Activated CD8-positive, alpha-beta memory T cell treated with anti-CD3 and anti-CD28 coated beads for 24 hours (primary cell): ENCODE results near the gene ARHGAP10.
"Not testable (repeated sequence)": the region's sequence is repeated elsewhere in the genome, so short reads cannot be mapped to it uniquely, and the experiment has no call there.

Source experiments
- DNase-seq: peaks from one replicate; pipeline ENCODE4 v3.0.0-alpha.2; 2020

Gene ARHGAP10

DNA sequence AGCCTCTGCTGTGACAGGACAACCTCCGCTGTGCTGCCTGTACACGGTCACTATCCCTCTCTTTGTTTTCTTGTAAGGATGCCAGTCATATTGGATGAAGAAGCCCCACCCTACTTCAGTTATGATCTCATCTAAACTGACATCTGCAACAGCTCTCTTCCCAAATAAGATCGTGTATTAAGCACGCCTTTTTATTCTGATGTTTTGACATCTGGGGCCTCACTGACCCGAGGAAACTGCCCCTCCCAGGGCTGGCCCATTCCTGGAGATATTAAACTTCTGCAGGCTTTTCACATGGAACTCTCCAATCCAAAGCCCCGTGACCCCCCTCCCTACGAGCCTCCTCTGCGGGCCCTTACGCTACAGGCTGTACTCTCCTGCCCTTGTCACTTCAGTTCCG, 232.0 kb downstream of the ARHGAP10 start:
- DNase-seq = no peak

GRCh38 chr4:147964266-147964880, 232.5 kb downstream of the ARHGAP10 start:
- DNase-seq = no peak

DNA sequence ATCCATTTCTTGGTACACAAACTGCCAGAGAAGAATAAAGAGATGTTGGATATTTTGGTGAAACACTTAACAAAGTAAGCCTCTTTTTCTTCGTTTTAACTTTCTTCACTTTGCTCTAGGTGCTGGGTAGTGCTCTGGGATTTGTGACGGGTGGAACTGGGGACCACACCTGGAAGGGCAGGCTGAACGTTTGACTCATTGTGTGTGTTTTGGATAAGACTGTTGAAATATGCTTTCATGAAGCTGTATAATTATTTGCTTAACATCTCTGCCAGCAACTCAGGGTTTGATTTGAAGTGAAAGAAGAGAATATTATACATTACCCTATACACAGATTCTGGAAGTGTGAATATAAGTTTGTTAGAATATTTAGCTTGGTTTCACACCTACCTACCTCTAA, 233.2 kb downstream of the ARHGAP10 start:
- DNase-seq = no peak

GRCh38 chr4:147965873-147966272, 234.0 kb downstream of the ARHGAP10 start:
- no peak for DNase-seq

DNA sequence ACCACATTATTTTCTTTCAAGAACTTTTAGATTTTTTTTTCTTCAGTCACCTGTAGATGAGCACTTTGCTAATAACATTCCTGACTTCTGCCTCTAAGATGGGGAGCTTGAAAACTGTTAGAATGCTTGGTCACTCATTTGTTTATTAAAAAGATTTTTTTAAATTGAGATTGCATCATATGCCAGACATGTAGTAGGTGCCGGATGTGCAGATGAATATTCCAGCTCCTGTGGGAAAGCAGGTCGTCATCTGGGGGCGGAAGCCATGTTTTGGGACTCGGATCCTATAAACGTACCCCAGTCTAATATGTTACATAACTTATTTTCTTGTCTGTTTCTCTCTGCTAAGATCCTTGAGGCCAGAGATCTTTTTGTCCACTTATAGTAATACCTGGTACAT, 236.8 kb downstream of the ARHGAP10 start:
- DNase-seq = no peak

DNA sequence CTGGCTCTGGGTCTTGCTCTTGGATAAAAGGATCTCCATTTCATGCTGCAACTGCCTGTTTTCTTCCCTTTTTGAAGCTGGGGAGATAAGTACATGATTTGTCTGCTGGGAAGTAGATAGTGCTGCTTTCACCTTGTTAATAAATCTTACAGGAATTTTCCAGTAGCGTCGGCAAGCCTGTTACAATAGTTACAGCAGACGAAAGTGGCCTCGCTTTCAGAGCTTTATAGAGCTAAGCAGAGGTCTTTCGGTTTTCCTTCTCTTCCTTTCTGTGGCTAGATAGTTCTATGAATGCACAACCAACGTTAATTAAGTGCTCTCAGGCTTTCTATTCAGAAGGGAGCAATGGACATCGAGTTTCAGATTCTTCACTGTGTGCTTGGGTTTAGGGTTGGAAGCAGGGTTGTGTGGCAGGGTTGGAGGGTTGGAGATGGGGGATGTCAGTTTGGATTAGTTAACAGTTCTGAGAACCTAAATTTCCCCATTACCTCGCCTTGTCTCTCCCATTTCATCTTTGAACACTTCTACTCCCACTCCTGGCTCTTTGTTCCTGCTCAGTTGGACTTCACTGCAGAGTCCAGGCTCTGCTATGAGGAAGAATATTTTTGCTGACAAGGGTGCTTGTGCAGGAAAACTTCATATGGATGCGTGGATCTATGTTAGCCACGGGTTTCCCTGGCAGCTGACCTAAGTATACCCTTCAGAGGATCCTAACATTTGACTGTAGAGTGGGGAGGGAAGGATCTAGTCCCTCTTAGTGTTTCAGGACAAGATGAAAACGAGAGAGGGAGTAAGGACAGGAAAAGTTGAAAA, 237.9 kb downstream of the ARHGAP10 start:
- no peak for DNase-seq

DNA sequence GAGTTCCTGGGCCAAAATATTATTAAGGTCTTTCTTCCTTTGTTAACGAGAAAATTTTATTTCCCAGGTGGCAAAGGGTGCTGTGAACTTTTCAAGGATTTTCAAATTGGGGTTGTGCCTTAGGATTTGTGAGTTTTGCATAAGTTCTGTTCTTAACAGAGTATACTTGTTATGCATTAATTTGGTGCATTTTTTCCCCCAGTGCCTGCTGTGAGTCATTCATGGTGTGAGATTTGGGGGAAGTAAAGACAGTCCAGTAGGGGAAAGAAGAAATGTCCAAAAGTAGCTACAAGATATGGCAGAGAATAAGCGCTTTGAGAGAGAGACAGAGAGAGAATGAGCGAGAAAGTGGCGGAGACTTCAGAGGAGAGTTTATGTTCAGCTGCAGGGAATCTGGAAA, 239.2 kb downstream of the ARHGAP10 start:
- no peak for DNase-seq

DNA sequence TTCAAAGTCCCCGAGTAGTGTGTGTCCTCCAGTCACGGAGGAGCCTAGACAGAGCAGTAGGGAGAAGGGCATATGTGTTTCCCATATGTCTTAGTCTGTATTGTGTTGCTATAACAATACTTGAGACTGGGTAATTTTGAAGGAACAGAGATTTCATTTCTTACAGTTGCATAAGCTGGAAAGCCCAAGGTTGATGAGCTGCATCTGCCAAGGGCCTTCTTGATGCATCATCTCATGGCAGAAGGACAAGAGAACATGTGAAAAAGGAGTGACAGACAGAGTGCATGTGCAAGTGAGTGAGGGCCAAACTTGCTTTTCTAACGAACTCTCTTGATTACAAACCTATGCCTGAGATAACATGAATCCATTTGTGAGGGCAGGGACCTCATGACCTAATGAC, 243.4 kb downstream of the ARHGAP10 start:
- DNase-seq = no peak

DNA sequence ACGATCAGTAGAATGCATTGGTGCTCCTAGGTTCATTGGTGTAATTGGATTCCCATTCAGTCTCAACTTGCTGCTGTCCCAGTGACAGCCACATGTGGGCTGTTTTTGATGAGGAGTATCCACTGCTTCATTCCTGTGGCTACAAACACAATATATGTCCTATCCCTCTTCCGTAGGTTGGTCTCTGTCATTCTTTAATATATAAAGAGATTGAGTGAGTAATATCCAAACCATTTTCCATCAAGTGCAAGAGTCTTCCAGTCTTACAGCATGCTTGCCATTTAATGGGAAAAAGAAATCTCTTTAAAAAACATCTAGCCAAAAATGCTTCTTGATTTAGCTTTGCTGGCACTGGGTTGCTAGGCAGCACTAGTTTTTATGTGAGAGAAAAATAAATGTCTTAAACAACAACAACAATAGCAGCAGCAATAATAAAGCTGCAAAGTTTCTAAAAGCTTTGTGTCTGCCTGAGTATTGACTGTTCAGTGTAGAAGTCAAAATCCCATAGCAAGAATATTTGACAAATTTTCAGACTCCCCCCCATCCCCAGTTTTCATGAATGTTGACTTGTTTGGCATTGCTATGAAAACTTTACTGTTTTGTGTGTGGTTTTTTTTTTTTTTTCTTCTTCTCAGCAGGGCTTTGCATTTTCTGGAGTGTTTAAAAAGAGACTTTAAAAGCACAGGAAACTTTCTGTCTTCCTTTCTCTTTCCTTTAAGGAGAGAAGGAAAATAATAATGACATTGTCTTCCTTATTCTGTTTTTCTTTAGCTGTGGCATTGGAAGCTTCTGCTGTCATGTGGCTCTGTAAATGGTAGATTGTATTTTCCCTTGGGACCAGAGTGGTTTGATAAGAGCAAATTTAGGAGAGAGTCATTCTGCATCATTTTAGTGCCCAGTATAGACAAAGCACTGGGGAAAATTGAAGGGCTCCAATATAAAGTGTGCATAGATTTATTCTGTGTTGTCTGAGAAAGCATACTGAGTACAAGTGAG, 244.3 kb downstream of the ARHGAP10 start:
- DNase-seq = no peak

GRCh38 chr4:147980586-147980985, 248.7 kb downstream of the ARHGAP10 start:
- DNase-seq = no peak

GRCh38 chr4:147981305-147981704, 249.4 kb downstream of the ARHGAP10 start:
- no peak for DNase-seq

DNA sequence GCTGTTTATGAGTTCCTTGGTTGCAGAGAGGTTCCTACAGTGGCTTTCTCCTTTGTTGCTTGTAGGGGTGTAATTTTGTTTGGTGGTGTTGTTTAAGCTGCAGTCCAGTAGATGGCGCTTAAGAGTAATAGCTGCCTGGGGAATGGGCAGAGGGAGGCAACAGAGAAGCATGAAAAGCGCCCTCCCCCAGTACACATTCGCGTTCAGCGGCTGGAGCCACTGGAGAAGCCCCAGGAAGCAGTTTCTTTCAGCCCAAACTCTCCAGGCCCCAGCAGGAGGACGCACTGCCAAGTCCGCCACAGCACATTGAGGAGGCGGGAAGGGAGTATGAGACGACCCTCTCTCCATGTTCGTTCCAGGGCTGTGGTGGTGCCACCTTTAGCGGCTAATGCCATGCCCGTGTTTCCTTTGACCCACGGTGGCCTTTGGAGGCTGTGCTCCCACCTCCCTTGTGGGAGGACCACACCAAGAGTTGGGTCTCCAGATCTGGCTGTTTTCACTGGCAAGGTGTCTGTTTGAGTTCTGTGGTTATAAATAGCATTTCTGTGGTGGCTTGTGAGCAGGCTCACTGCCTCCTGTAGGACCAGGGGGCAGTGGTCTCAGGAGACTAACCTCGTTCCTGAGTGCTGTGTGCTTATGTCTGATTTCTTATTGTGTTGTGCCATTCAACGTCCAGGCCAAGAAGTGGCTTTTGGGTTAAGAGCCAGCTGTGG, 252.3 kb downstream of the ARHGAP10 start:
- DNase-seq = no peak

DNA sequence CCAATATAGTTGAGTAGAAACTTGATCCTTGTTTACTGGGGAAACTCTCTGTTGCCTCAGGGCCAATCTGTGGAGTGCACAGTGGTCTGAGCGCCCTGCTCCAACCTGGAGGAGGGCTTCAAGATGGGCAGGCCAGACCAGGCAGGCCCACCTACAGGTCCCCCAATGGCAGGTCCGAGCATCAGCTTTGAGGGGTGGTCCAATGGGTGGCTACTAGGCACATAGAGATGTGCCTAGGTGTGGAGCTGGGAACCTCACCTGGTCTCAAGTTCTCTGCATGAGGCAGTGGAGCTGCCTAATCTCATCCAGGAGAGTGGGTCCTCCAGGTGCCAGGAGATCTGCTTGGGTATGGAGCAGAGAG, 252.9 kb downstream of the ARHGAP10 start:
- no peak for DNase-seq

GRCh38 chr4:147985376-147985775, 253.5 kb downstream of the ARHGAP10 start:
- DNase-seq = no peak

GRCh38 chr4:147987252-147987651, 255.4 kb downstream of the ARHGAP10 start:
- DNase-seq = no peak

- DNase-seq = no peak
Measured at GRCh38 chr4:147991543-147992283, 259.8 kb downstream of the ARHGAP10 start.

GRCh38 chr4:147994076-147994475, 262.2 kb downstream of the ARHGAP10 start:
- no peak for DNase-seq

DNA sequence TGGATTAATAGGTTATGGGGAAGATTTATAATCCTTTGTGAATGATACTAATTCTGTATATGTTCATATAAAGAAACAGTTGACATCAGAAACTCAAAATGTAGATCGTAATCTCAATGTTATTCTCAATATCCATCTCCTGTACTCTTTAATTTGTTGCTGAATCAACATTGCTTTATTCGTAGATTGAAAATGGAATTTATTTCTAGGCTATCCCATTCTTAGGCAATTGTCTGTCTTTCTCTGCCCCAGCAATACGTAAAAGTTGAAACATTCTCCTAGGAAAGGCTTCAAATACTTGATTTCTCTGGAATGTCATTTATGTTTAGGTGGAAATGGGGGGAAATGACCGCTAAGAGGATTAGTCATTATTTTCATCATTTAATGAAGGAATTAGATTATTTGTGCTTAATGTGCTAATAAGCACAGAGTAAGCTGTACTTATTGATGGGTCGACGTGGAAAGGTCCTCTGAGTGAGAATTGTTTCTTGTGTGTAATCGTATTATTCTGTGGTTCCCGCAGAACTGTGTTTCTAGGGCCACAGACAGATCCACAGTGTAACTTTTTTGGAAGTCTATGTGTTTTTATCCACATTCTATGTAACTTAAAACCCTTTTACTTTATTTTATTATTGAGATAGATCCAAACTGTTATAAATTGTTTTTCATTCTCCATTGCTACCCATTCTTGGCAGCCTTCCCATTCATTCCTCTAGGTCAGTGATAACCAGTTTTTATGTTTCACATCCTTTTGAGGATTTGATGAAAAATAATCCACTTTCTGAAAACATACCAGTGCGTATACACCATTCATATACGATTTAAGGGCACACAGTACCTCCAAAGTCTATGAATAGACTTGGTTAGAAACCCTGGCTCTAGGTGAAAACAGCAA, 262.9 kb downstream of the ARHGAP10 start:
- no peak for DNase-seq

- DNase-seq = no peak
Measured at GRCh38 chr4:147996859-147997258, 265.0 kb downstream of the ARHGAP10 start.

DNA sequence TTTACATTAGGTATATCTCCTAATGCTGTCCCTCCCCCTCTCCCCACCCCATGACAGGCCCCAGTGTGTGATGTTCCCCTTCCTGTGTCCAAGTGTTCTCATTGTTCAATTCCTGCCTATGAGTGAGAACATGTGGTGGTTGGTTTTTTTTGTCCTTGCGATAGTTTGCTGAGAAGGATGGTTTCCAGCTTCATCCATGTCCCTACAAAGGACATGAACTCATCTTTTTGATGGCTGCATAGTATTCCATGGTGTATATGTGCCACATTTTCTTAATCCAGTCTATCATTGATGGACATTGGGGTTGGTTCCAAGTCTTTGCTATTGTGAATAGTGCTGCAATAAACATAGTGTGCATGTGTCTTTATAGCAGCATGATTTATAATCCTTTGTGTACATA, 268.1 kb downstream of the ARHGAP10 start:
- not testable (repeated sequence) for DNase-seq
